Measurements from ENCODE around the gene PNMT. TPM values are rescaled to one million over a fixed set of nuclear protein-coding genes. Genes with fewer than 3 reads are reported as not detected.

The PNMT gene
- polyA plus RNA-seq, 1 of the 3 experiments (the other 2 are of a cell fraction): 0.07 TPM

DNA sequence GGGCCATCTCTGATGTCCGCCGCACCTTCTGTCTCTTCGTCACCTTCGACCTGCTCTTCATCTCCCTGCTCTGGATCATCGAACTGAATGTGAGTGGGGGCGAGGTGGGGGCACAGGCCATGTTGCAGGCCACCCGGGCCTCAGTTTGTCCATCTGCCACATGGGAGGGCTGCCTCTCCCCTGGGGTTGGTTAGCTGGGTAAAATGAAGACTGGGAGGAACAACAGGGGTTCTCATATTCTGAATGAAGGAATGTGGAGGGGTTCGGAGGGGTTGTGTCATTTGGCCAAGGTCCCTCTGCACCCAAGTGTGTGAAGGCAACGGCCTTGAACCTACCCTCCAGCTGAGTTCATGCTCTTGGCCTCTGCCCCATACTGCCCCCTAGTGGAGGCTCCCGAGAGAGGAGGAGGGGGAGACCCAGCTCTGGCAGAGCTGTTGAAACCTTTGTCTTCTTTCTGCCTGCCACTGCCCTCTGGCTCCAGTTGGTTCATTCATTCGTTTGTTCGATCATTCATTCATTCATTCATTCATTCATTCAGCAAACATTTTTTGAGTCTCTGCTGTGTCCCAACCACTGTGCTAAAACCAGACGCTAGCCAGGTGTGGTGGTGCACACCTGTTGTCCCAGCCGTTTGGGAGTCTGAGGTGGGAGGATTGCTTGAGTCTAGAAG lies 14.5 kb upstream of the PNMT start:
- Histone ChIP-seq H3K4me3 (ENCODE audit: low read depth in 2 of 2, low read length in 1 of 2) (no peak overlapping the region; a peak in 1 of 4 replicates), H3K27me3 (ENCODE audit: insufficient read depth) (no peaks in the 10 kb centered on the region), H3K79me2 (ENCODE audit: insufficient read depth) (peaks cover 5% of the 10 kb centered on the region; the same call in 1 of the 2 replicates), H3K4me2 (no peak overlapping the region), H3K27ac (ENCODE audit: low read depth in 2 of 2, low read length in 1 of 2) (no peak overlapping the region), H3F3A (replicated peaks; ENCODE audit: insufficient read depth) (no peaks in the 10 kb centered on the region), H4K20me1 (ENCODE audit: insufficient read depth) (peaks cover 7% of the 10 kb centered on the region; the same call in 1 of the 2 replicates), H3K36me3 (replicated peaks in 1 of 2; ENCODE audit: control insufficient read depth in 1 of 2, insufficient read depth in 2 of 2, low read length in 1 of 2) (peaks cover 0 to 12% of the 10 kb centered on the region in 2 experiments), H3K9me3 (no peaks in the 10 kb centered on the region), H3K9ac (no peak overlapping the region), H3K4me1 (ENCODE audit: control insufficient read depth in 1 of 2, insufficient read depth in 2 of 2, low read depth in 1 of 2, low read length in 1 of 2) (peaks cover 0 to 4% of the 10 kb centered on the region in 2 experiments; a peak in 1 of 4 replicates), H2AFZ (ENCODE audit: low read depth) (no peak overlapping the region), H3K9me2 (no peaks in the 10 kb centered on the region)
- 52% methylated on average over 13 of the region's 14 CpGs for WGBS (ENCODE audit: low lambda C conversion rate)
- peak; percentile 92 for DNase-seq
- ChIA-PET CTCF (interaction anchor here (0.6 to 7.6 kb wide), 27 partner anchors 13 to 373 kb away, joined by 3 to 149 read pairs (median 4); partner anchors contain the start of genes ERBB2, PGAP3, PNMT and PPP1R1B), POLR2A (no interaction called here)
- TF ChIP-seq RAD21 (IDR thresholded peaks at IDR 0.05; ENCODE audit: low read length) (peak; percentile 26; the same call in 1 of the 2 replicates), FOXM1 (IDR thresholded peaks at IDR 0.05; ENCODE audit: low read depth) (no peak), FOXJ3 (CRISPR knock-in tag; IDR thresholded peaks at IDR 0.05) (no peak)
- TF ChIP-seq, protein P1, sequence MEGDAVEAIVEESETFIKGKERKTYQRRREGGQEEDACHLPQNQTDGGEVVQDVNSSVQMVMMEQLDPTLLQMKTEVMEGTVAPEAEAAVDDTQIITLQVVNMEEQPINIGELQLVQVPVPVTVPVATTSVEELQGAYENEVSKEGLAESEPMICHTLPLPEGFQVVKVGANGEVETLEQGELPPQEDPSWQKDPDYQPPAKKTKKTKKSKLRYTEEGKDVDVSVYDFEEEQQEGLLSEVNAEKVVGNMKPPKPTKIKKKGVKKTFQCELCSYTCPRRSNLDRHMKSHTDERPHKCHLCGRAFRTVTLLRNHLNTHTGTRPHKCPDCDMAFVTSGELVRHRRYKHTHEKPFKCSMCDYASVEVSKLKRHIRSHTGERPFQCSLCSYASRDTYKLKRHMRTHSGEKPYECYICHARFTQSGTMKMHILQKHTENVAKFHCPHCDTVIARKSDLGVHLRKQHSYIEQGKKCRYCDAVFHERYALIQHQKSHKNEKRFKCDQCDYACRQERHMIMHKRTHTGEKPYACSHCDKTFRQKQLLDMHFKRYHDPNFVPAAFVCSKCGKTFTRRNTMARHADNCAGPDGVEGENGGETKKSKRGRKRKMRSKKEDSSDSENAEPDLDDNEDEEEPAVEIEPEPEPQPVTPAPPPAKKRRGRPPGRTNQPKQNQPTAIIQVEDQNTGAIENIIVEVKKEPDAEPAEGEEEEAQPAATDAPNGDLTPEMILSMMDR (IDR thresholded peaks at IDR 0.05): peak; percentile 93

DNA sequence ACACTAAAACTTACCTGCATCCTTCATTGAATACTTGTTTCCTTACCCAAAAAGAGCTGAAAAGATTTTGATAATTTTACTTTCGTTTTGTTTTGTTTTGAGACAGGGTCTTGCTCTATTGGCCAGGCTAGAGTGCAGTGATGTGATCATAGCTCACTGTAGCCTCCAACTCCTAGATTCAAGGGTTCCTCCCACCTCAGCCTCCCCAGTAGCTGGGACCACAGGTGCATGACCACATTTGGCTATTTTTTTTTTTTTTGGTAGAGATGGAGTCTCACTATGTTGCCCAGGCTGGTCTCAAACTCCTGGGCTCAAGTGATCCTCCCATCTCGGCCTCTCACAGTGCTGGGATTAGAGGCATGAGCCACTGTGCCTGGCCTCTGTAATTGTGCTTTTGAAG lies 13.1 kb upstream of the PNMT start:
- Histone ChIP-seq H3K9ac (no peak overlapping the region), H3F3A (replicated peaks; ENCODE audit: insufficient read depth) (no peaks in the 10 kb centered on the region), H3K4me3 (ENCODE audit: low read depth in 2 of 2, low read length in 1 of 2) (no peak overlapping the region), H4K20me1 (ENCODE audit: insufficient read depth) (peaks cover 7% of the 10 kb centered on the region; the same call in 1 of the 2 replicates), H3K79me2 (ENCODE audit: insufficient read depth) (no peaks in the 10 kb centered on the region), H3K4me2 (no peak overlapping the region), H3K27ac (ENCODE audit: low read depth in 2 of 2, low read length in 1 of 2) (no peak overlapping the region), H3K9me2 (no peaks in the 10 kb centered on the region), H3K27me3 (ENCODE audit: insufficient read depth) (no peaks in the 10 kb centered on the region), H3K9me3 (no peaks in the 10 kb centered on the region), H2AFZ (ENCODE audit: low read depth) (no peak overlapping the region), H3K4me1 (ENCODE audit: control insufficient read depth in 1 of 2, insufficient read depth in 2 of 2, low read depth in 1 of 2, low read length in 1 of 2) (peaks cover 0 to 4% of the 10 kb centered on the region in 2 experiments; a peak in 1 of 4 replicates), H3K36me3 (replicated peaks in 1 of 2; ENCODE audit: control insufficient read depth in 1 of 2, insufficient read depth in 2 of 2, low read length in 1 of 2) (peaks cover 0 to 19% of the 10 kb centered on the region in 2 experiments)
- no peak for DNase-seq
- WGBS (ENCODE audit: low lambda C conversion rate): 84% methylated on average over 2 of the region's 2 CpGs
- ChIA-PET CTCF (interaction anchor here (0.7 to 7.6 kb wide), 12 partner anchors 14 to 118 kb away, joined by 3 to 149 read pairs (median 8); partner anchors contain the start of genes ERBB2, PNMT, PPP1R1B and STARD3), POLR2A (interaction anchor here (0.7 kb wide), 1 partner anchor 10 kb away, joined by 8 read pairs; no protein-coding TSS in a partner anchor)
- TF ChIP-seq, protein P2, sequence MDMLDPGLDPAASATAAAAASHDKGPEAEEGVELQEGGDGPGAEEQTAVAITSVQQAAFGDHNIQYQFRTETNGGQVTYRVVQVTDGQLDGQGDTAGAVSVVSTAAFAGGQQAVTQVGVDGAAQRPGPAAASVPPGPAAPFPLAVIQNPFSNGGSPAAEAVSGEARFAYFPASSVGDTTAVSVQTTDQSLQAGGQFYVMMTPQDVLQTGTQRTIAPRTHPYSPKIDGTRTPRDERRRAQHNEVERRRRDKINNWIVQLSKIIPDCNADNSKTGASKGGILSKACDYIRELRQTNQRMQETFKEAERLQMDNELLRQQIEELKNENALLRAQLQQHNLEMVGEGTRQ (IDR thresholded peaks at IDR 0.05; ENCODE audit: borderline replicate concordance, low read depth, low read length): no peak
- TF ChIP-seq CHD2 (IDR thresholded peaks at IDR 0.05; ENCODE audit: low read length, partially characterized antibody): no peak
- no peak for TF ChIP-seq FOSL2 (IDR thresholded peaks at IDR 0.05; ENCODE audit: borderline replicate concordance, low read depth)
- no peak for TF ChIP-seq MEF2A (IDR thresholded peaks at IDR 0.05; ENCODE audit: borderline replicate concordance, low read depth)
- TF ChIP-seq, protein P3, sequence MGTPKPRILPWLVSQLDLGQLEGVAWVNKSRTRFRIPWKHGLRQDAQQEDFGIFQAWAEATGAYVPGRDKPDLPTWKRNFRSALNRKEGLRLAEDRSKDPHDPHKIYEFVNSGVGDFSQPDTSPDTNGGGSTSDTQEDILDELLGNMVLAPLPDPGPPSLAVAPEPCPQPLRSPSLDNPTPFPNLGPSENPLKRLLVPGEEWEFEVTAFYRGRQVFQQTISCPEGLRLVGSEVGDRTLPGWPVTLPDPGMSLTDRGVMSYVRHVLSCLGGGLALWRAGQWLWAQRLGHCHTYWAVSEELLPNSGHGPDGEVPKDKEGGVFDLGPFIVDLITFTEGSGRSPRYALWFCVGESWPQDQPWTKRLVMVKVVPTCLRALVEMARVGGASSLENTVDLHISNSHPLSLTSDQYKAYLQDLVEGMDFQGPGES (IDR thresholded peaks at IDR 0.05; ENCODE audit: low read depth, low read length): no peak
- TF ChIP-seq, protein P4, sequence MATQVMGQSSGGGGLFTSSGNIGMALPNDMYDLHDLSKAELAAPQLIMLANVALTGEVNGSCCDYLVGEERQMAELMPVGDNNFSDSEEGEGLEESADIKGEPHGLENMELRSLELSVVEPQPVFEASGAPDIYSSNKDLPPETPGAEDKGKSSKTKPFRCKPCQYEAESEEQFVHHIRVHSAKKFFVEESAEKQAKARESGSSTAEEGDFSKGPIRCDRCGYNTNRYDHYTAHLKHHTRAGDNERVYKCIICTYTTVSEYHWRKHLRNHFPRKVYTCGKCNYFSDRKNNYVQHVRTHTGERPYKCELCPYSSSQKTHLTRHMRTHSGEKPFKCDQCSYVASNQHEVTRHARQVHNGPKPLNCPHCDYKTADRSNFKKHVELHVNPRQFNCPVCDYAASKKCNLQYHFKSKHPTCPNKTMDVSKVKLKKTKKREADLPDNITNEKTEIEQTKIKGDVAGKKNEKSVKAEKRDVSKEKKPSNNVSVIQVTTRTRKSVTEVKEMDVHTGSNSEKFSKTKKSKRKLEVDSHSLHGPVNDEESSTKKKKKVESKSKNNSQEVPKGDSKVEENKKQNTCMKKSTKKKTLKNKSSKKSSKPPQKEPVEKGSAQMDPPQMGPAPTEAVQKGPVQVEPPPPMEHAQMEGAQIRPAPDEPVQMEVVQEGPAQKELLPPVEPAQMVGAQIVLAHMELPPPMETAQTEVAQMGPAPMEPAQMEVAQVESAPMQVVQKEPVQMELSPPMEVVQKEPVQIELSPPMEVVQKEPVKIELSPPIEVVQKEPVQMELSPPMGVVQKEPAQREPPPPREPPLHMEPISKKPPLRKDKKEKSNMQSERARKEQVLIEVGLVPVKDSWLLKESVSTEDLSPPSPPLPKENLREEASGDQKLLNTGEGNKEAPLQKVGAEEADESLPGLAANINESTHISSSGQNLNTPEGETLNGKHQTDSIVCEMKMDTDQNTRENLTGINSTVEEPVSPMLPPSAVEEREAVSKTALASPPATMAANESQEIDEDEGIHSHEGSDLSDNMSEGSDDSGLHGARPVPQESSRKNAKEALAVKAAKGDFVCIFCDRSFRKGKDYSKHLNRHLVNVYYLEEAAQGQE (IDR thresholded peaks at IDR 0.05; ENCODE audit: low read depth, low read length): no peak
- no peak for TF ChIP-seq YY1 (IDR thresholded peaks at IDR 0.05; ENCODE audit: low read depth)
- TF ChIP-seq GATA2 (CRISPR knock-in tag; IDR thresholded peaks at IDR 0.05): no peak
- TF ChIP-seq TAF1 (IDR thresholded peaks at IDR 0.05; ENCODE audit: borderline replicate concordance, low read depth, low read length): no peak
- TF ChIP-seq RFX5 (IDR thresholded peaks at IDR 0.05; ENCODE audit: low read length): no peak
- no peak for TF ChIP-seq RAD21 (IDR thresholded peaks at IDR 0.05; ENCODE audit: low read length)
- TF ChIP-seq, protein P5, sequence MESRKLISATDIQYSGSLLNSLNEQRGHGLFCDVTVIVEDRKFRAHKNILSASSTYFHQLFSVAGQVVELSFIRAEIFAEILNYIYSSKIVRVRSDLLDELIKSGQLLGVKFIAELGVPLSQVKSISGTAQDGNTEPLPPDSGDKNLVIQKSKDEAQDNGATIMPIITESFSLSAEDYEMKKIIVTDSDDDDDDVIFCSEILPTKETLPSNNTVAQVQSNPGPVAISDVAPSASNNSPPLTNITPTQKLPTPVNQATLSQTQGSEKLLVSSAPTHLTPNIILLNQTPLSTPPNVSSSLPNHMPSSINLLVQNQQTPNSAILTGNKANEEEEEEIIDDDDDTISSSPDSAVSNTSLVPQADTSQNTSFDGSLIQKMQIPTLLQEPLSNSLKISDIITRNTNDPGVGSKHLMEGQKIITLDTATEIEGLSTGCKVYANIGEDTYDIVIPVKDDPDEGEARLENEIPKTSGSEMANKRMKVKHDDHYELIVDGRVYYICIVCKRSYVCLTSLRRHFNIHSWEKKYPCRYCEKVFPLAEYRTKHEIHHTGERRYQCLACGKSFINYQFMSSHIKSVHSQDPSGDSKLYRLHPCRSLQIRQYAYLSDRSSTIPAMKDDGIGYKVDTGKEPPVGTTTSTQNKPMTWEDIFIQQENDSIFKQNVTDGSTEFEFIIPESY (IDR thresholded peaks at IDR 0.05; ENCODE audit: borderline replicate concordance, low read depth): no peak
